Astrocyte (in vitro differentiated cells and primary cell): ENCODE data around the gene AP5Z1. TPM values are rescaled to one million over a fixed set of nuclear protein-coding genes. Genes with fewer than 3 reads are reported as not detected.
A peak's percentile ranks its signal among the peaks of the same experiment; 100 is the strongest.

Experiments used
- DNase-seq: peaks from one replicate; pipeline ENCODE4 v3.0.0-alpha.2; 2010; ENCODE audit warnings: low read depth
- FAIRE-seq: peaks from 2 replicates; lab custom pipeline; 2011; peaks lifted over from hg19 to GRCh38; lab: Jason Lieb, UNC
- H2AFZ ChIP-seq: 2 replicates; pipeline ENCODE4 v1.6.0; 2012; ENCODE audit warnings: low read depth, low read length, inconsistent platforms
- H3K27ac ChIP-seq: 2 replicates; pipeline ENCODE4 v1.5.1; 2011; ENCODE audit warnings: low read depth, low read length, inconsistent platforms
- H3K27me3 ChIP-seq: 2 replicates; pipeline ENCODE4 v1.6.0; 2011; ENCODE audit warnings: low read length, inconsistent platforms; ENCODE audit not compliant: insufficient read depth
- H3K36me3 ChIP-seq: 2 replicates; pipeline ENCODE4 v1.5.1; 2011; ENCODE audit warnings: low read length, inconsistent platforms; ENCODE audit not compliant: insufficient read depth
- H3K4me1 ChIP-seq: 2 replicates; pipeline ENCODE4 v1.5.1; 2011; ENCODE audit warnings: low read length, inconsistent platforms; ENCODE audit not compliant: insufficient read depth
- H3K4me2 ChIP-seq: 2 replicates; pipeline ENCODE4 v1.6.0; 2012; ENCODE audit warnings: low read length, inconsistent platforms
- H3K4me3 ChIP-seq: 2 replicates; pipeline ENCODE4 v1.5.1; 2011; ENCODE audit warnings: low read depth, mild to moderate bottlenecking, low read length, inconsistent platforms; ENCODE audit not compliant: insufficient read depth
- H3K79me2 ChIP-seq: 2 replicates; pipeline ENCODE4 v1.6.0; 2012; ENCODE audit warnings: mild to moderate bottlenecking, low read length, inconsistent platforms; ENCODE audit not compliant: insufficient read depth
- H3K9ac ChIP-seq: 2 replicates; pipeline ENCODE4 v1.6.0; 2012; ENCODE audit warnings: mild to moderate bottlenecking, low read length, inconsistent platforms
- H3K9me3 ChIP-seq: 2 replicates; pipeline ENCODE4 v1.5.1; 2012; ENCODE audit warnings: low read depth, mild to moderate bottlenecking, low read length, inconsistent platforms; ENCODE audit not compliant: insufficient read depth
- H4K20me1 ChIP-seq: 2 replicates; pipeline ENCODE4 v1.6.0; 2012; ENCODE audit warnings: low read length, inconsistent platforms; ENCODE audit not compliant: insufficient read depth
- H3K27ac Mint-ChIP-seq: one replicate; pipeline ENCODE4 v1.8.0; 2021; ENCODE audit warnings: mild to moderate bottlenecking, mixed read lengths; ENCODE audit not compliant: unreplicated experiment
- H3K27me3 Mint-ChIP-seq: one replicate; pipeline ENCODE4 v1.8.0; 2021; ENCODE audit warnings: low read depth, mixed read lengths; ENCODE audit not compliant: unreplicated experiment
- H3K36me3 Mint-ChIP-seq: one replicate; pipeline ENCODE4 v1.8.0; 2021; ENCODE audit warnings: low read depth, mixed read lengths; ENCODE audit not compliant: unreplicated experiment
- H3K4me1 Mint-ChIP-seq: one replicate; pipeline ENCODE4 v1.8.0; 2021; ENCODE audit warnings: low read depth, mixed read lengths; ENCODE audit not compliant: unreplicated experiment
- H3K4me3 Mint-ChIP-seq: one replicate; pipeline ENCODE4 v1.8.0; 2021; ENCODE audit warnings: mild to moderate bottlenecking, moderate library complexity, mixed read lengths; ENCODE audit not compliant: unreplicated experiment
- H3K9me3 Mint-ChIP-seq: one replicate; pipeline ENCODE4 v1.8.0; 2021; ENCODE audit warnings: mild to moderate bottlenecking, mixed read lengths; ENCODE audit not compliant: unreplicated experiment
- EZH2 ChIP-seq: IDR thresholded peaks from 2 replicates; pipeline ENCODE4 v1.6.1; 2012; ENCODE audit warnings: mild to moderate bottlenecking, low read length, inconsistent platforms; ENCODE audit not compliant: insufficient read depth
- total RNA-seq: library from RNA; stranded (reverse); gene quantifications from 2 replicates; pipeline ENCODE4 v1.2.1, GENCODE V29; 2021
- TF ChIP-seq, protein P1 (sequence below): IDR thresholded peaks from 2 replicates; pipeline ENCODE4 v1.5.1; 2011; ENCODE audit warnings: low read depth, mild to moderate bottlenecking, inconsistent platforms, low read length, moderate library complexity; ENCODE audit not compliant: insufficient read depth

Gene AP5Z1
- total RNA-seq, 1 donor from 2014 or later, result 75.6 TPM

DNA sequence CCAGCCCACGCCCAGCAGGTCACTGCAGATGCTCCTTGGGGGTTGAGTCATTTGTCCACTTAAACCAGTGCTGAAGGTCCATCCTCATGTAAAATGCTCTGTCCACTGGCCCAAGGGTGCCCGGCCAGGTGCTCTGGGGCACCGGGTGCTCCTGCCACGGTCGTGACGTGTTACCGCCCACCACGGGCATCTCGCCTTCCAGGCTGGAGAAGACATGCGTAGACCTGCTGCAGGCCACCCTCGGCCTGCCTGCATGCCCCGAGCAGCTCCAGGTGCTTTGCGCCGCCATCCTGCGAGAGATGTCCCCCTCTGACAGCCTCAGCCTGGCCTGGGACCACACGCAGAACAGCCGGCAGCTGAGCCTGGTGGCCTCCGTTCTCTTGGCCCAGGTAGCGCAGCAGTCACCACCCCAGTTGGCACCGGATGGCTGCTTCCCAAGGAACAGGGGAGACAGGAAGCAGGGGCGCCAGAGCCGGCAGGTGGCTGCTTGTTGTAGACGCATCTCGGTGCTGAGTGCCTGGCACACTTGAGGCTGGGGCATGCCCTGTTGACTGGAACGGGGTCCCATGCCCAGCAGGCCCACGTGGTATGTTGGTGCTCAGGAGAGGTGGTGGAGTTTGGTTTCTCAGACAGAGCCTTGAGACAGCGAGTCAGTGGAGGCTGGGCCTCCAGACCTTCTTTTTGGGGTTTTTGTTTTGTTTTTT lies 6.1 kb downstream of the AP5Z1 start:
- Mint-ChIP-seq H3K4me3 (no peak overlapping the region), H3K4me1 (peaks cover 3% of the 10 kb centered on the region), H3K36me3 (peaks cover 8% of the 10 kb centered on the region), H3K9me3 (no peaks in the 10 kb centered on the region), H3K27me3 (no peaks in the 10 kb centered on the region), H3K27ac (no peak overlapping the region)
- Histone ChIP-seq H3K9ac (no peak overlapping the region), H3K79me2 (peaks cover 36% of the 10 kb centered on the region), H3K9me3 (no peaks in the 10 kb centered on the region), H3K4me1 (peaks cover 3% of the 10 kb centered on the region), H3K36me3 (peaks cover 5% of the 10 kb centered on the region), H3K4me2 (no peak overlapping the region), H3K27ac (no peak overlapping the region), H3K27me3 (no peaks in the 10 kb centered on the region), H2AFZ (no peak overlapping the region), H3K4me3 (no peak overlapping the region), H4K20me1 (peaks cover 45% of the 10 kb centered on the region)
- DNase-seq, result no peak
- TF ChIP-seq, protein P1, sequence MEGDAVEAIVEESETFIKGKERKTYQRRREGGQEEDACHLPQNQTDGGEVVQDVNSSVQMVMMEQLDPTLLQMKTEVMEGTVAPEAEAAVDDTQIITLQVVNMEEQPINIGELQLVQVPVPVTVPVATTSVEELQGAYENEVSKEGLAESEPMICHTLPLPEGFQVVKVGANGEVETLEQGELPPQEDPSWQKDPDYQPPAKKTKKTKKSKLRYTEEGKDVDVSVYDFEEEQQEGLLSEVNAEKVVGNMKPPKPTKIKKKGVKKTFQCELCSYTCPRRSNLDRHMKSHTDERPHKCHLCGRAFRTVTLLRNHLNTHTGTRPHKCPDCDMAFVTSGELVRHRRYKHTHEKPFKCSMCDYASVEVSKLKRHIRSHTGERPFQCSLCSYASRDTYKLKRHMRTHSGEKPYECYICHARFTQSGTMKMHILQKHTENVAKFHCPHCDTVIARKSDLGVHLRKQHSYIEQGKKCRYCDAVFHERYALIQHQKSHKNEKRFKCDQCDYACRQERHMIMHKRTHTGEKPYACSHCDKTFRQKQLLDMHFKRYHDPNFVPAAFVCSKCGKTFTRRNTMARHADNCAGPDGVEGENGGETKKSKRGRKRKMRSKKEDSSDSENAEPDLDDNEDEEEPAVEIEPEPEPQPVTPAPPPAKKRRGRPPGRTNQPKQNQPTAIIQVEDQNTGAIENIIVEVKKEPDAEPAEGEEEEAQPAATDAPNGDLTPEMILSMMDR, result no peak
- no peak for TF ChIP-seq EZH2
- no peak for FAIRE-seq

GRCh38 chr7:4782333-4783291 lies 7.2 kb downstream of the AP5Z1 start:
- DNase-seq, result no peak
- Histone ChIP-seq H3K9me3 (no peaks in the 10 kb centered on the region), H3K27ac (no peak overlapping the region), H3K4me2 (no peak overlapping the region), H3K79me2 (peaks cover 25% of the 10 kb centered on the region), H3K9ac (no peak overlapping the region), H3K36me3 (peaks cover 5% of the 10 kb centered on the region), H3K4me1 (no peaks in the 10 kb centered on the region), H3K4me3 (no peak overlapping the region), H4K20me1 (peaks cover 37% of the 10 kb centered on the region), H3K27me3 (no peaks in the 10 kb centered on the region), H2AFZ (no peak overlapping the region)
- H3K4me3 Mint-ChIP-seq, result no peak overlapping the region
- peak overlapping the region; percentile 41 for H3K27ac Mint-ChIP-seq
- TF ChIP-seq EZH2, result no peak
- TF ChIP-seq, protein P1, result no peak
- H3K9me3 Mint-ChIP-seq, result no peaks in the 10 kb centered on the region
- no peak for FAIRE-seq
- no peaks in the 10 kb centered on the region for H3K27me3 Mint-ChIP-seq
- peaks cover 8% of the 10 kb centered on the region for H3K36me3 Mint-ChIP-seq
- H3K4me1 Mint-ChIP-seq, result peaks cover 3% of the 10 kb centered on the region
